OCI-LY3 (cell line): ENCODE data around the gene ATG3.

Experiments
- H2AFZ ChIP-seq: fragments of 200-600, 300-600 bp; shearing (Covaris generic); 2 replicates; pipeline ENCODE4 v1.6.0; 2014; ENCODE audit warnings: antibody characterized with exemption, low read depth, low read length
- H3K27ac ChIP-seq: fragments of 200-600, 300-600 bp; sonication (generic); 2 replicates; pipeline ENCODE4 v1.5.1; 2014; ENCODE audit warnings: mild to moderate bottlenecking, low read length, moderate library complexity, mixed read lengths
- H3K27me3 ChIP-seq: fragments of 200-600, 300-600 bp; sonication (generic); 2 replicates; pipeline ENCODE4 v1.6.1; 2014; ENCODE audit warnings: low read depth, low read length, mixed read lengths
- H3K36me3 ChIP-seq: fragments of 200-600, 300-600 bp; sonication (generic); replicated peaks from 2 replicates; pipeline ENCODE3; 2014; ENCODE audit warnings: low read depth, low read length, mixed read lengths
- H3K4me1 ChIP-seq: fragments of 300-600, 200-600 bp; sonication (generic); 2 replicates; pipeline ENCODE4 v1.6.1; 2014; ENCODE audit warnings: low read length, mixed read lengths
- H3K4me2 ChIP-seq: fragments of 200-600, 300-600 bp; sonication (generic); 2 replicates; pipeline ENCODE4 v1.6.1; 2014; ENCODE audit warnings: low read length, mixed read lengths
- H3K4me3 ChIP-seq: fragments of 300-600, 200-600 bp; sonication (generic); 2 replicates; pipeline ENCODE4 v1.5.1; 2014; ENCODE audit warnings: antibody characterized with exemption, mild to moderate bottlenecking, low read length, moderate library complexity
- H3K79me2 ChIP-seq: fragments of 300-600, 200-600 bp; shearing (Covaris generic); 2 replicates; pipeline ENCODE4 v1.6.1; 2014; ENCODE audit warnings: mild to moderate bottlenecking, low read length, mixed read lengths
- H3K9ac ChIP-seq: fragments of 300-600, 200-600 bp; shearing (Covaris generic); 2 replicates; pipeline ENCODE4 v1.6.0; 2014; ENCODE audit warnings: mild to moderate bottlenecking, low read length, moderate library complexity
- H3K9me3 ChIP-seq: fragments of 200-600, 300-600 bp; shearing (Covaris generic); 2 replicates; pipeline ENCODE4 v1.6.1; 2014; ENCODE audit warnings: low read length, mixed read lengths; ENCODE audit not compliant: insufficient read depth
- H4K20me1 ChIP-seq: fragments of 200-600, 300-600 bp; sonication (generic); 2 replicates; pipeline ENCODE4 v1.6.1; 2016; ENCODE audit warnings: low read length, mixed read lengths; ENCODE audit not compliant: insufficient read depth
- CTCF ChIP-seq: fragments of 200-600, 300-600 bp; sonication (generic); IDR thresholded peaks from 2 replicates; pipeline ENCODE4 v1.5.1; 2014; ENCODE audit warnings: antibody characterized with exemption, low read length, low read depth
- EZH2phosphoT487 ChIP-seq: fragments of 200-600 bp; shearing (Covaris generic); IDR thresholded peaks from 2 replicates; pipeline ENCODE4 v1.6.1; 2018; ENCODE audit warnings: antibody characterized with exemption, mixed run types, low read depth

The ATG3 gene

GRCh38 chr3:112579232-112579631 lies 17.5 kb upstream of the ATG3 start:
- H2AFZ ChIP-seq = no peak overlapping the region
- peak overlapping the region; percentile 53 for H3K27ac ChIP-seq
- no peaks in the 10 kb centered on the region for H3K79me2 ChIP-seq
- peak overlapping the region; percentile 46 for H3K4me2 ChIP-seq
- H3K4me3 ChIP-seq = peak overlapping the region; percentile 12; the same call in 1 of the 2 replicates
- H3K4me1 ChIP-seq = peaks cover 42% of the 10 kb centered on the region
- H4K20me1 ChIP-seq = no peaks in the 10 kb centered on the region
- no peak overlapping the region for H3K9ac ChIP-seq
- H3K9me3 ChIP-seq = no peaks in the 10 kb centered on the region
- H3K36me3 ChIP-seq = peaks cover 30% of the 10 kb centered on the region
- TF ChIP-seq CTCF (no peak), EZH2phosphoT487 (no peak)
- no peaks in the 10 kb centered on the region for H3K27me3 ChIP-seq

DNA sequence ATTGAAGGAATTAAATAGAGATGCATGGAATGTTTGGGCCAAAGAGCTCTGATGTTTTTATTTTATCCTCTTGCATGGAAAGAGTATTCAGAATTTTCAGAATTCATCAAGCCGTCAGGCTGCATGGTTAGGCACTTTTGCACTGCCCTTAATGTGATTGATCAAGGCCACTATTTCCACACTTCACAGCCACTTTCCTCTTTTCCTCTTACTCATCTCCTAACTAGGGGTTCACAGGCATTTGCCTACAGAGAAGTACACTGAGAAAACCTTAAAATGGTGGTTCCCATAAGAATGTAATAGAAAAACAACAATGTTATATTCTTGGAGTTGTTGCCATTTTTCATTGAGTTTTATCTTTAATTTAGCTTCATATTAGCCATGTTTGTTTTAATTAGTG lies 10.9 kb upstream of the ATG3 start:
- Histone ChIP-seq H3K4me3 (no peak overlapping the region), H3K9me3 (no peaks in the 10 kb centered on the region), H4K20me1 (no peaks in the 10 kb centered on the region), H2AFZ (no peak overlapping the region), H3K27ac (no peak overlapping the region), H3K36me3 (peaks cover 32% of the 10 kb centered on the region), H3K9ac (no peak overlapping the region), H3K4me2 (no peak overlapping the region), H3K79me2 (no peaks in the 10 kb centered on the region), H3K27me3 (no peaks in the 10 kb centered on the region), H3K4me1 (peaks cover 10% of the 10 kb centered on the region)
- no peak for TF ChIP-seq EZH2phosphoT487
- no peak for TF ChIP-seq CTCF

GRCh38 chr3:112569265-112569664 lies 7.5 kb upstream of the ATG3 start:
- Histone ChIP-seq H4K20me1 (no peaks in the 10 kb centered on the region), H3K4me2 (no peak overlapping the region), H3K4me3 (no peak overlapping the region), H3K9ac (no peak overlapping the region), H3K27ac (no peak overlapping the region), H3K27me3 (no peaks in the 10 kb centered on the region), H3K36me3 (peaks cover 34% of the 10 kb centered on the region), H3K9me3 (no peaks in the 10 kb centered on the region), H3K4me1 (peaks cover 10% of the 10 kb centered on the region), H2AFZ (no peak overlapping the region), H3K79me2 (no peaks in the 10 kb centered on the region)
- TF ChIP-seq EZH2phosphoT487 (no peak), CTCF (no peak)

GRCh38 chr3:112568642-112569041 lies 6.9 kb upstream of the ATG3 start:
- H3K79me2 ChIP-seq = no peaks in the 10 kb centered on the region
- no peaks in the 10 kb centered on the region for H3K27me3 ChIP-seq
- no peak overlapping the region for H3K27ac ChIP-seq
- peaks cover 32% of the 10 kb centered on the region for H3K36me3 ChIP-seq
- peaks cover 12% of the 10 kb centered on the region for H3K4me1 ChIP-seq
- H2AFZ ChIP-seq = no peak overlapping the region
- H3K9ac ChIP-seq = no peak overlapping the region
- no peaks in the 10 kb centered on the region for H4K20me1 ChIP-seq
- TF ChIP-seq EZH2phosphoT487 (no peak), CTCF (no peak)
- H3K9me3 ChIP-seq = no peaks in the 10 kb centered on the region
- H3K4me2 ChIP-seq = no peak overlapping the region
- no peak overlapping the region for H3K4me3 ChIP-seq
